Kidney epithelial cell (primary cell): ENCODE results near the gene PDE2A. TPM values are rescaled to one million over a fixed set of nuclear protein-coding genes. Genes with fewer than 3 reads are reported as not detected.

Source experiments
- DNase-seq: peaks from one replicate; pipeline ENCODE4 v3.0.0-alpha.2; 2010; ENCODE audit warnings: low read depth
- H3K27me3 ChIP-seq: 2 replicates; pipeline ENCODE4 v1.6.0; 2011; ENCODE audit warnings: low read length; ENCODE audit not compliant: control insufficient read depth, insufficient read depth
- H3K36me3 ChIP-seq: 2 replicates; pipeline ENCODE4 v1.5.1; 2011; ENCODE audit warnings: low read length; ENCODE audit not compliant: control insufficient read depth, insufficient read depth
- H3K4me3 ChIP-seq: 2 replicates; pipeline ENCODE4 v1.5.1; 2011; ENCODE audit warnings: low read depth, mild to moderate bottlenecking, control low read depth, low read length
- CTCF ChIP-seq: IDR thresholded peaks from 2 replicates; pipeline ENCODE4 v1.5.1; 2011; ENCODE audit warnings: mild to moderate bottlenecking, moderate library complexity, low read length, control low read depth, inconsistent platforms; ENCODE audit not compliant: insufficient read depth, poor library complexity, severe bottlenecking
- total RNA-seq: library from RNA; depleted of rRNA; stranded (reverse); fragments of >200 nt; gene quantifications from 2 replicates; pipeline ENCODE4 v1.2.3, GENCODE V29; 2015

The PDE2A gene
- total RNA-seq, 1 donor from 2014 or later: 4.3 TPM

DNA sequence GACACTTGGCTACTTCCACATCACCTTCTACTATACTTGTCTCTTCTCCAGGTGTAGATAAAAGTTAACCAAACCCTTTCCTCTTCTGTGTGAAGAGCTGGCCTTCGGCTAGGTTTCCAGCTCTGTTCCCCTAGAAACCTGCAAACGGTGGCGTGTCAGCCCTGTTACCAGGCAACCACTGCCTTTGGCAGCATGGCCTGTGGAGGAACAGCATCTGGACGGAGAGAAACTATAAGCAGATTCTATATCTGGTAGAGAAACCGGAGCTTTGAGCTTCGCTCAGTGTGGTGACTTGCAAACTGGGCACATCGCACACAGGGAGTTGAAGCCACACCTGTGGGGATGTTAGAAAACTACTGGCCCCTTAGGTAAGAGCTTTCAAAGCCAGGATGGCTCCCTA lies 42.1 kb upstream of the PDE2A start:
- no peaks in the 10 kb centered on the region for H3K27me3 ChIP-seq

GRCh38 chr11:72712841-72713240 lies 38.6 kb upstream of the PDE2A start:
- Histone ChIP-seq H3K36me3 (peaks cover under 1% of the 10 kb centered on the region), H3K4me3 (no peak overlapping the region), H3K27me3 (no peaks in the 10 kb centered on the region)
- DNase-seq: no peak
- no peak for TF ChIP-seq CTCF

More for the DNA sequence above, 42.1 kb upstream of the PDE2A start:
- Histone ChIP-seq H3K4me3 (no peak overlapping the region), H3K36me3 (peaks cover 1% of the 10 kb centered on the region)
- no peak for TF ChIP-seq CTCF
- no peak for DNase-seq

DNA sequence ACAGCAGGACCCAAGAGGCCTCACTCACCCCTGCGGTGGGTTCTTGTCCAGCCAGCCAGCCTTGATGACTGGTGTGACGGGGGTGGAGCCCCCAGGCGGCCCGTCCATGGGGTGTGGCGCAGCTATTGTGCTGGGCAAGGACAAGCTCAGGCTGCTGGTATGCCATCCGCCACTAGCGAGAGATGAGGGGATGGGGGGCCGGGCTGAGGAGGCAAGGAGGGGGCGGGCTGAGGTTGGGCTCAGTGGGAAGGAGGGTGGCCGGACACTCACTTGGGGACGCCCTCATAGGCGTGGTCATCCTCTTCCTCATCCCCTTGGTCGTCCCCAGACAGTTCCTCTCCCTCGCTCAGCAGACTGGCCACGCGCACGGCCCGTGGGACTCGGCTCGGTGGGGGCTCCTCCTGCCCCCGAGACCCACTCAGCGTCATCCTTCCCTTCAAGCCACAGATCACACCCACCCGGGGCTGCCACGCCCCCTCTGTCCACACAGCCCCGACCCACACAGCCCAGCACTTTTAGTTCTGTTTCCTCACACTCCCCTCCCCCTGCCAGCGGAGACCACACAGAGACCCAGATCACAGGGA lies 38.0 kb upstream of the PDE2A start:
- no peak for TF ChIP-seq CTCF
- Histone ChIP-seq H3K36me3 (no peaks in the 10 kb centered on the region), H3K27me3 (no peaks in the 10 kb centered on the region), H3K4me3 (no peak overlapping the region)
- no peak for DNase-seq

GRCh38 chr11:72711141-72711540 lies 36.9 kb upstream of the PDE2A start:
- Histone ChIP-seq H3K27me3 (no peaks in the 10 kb centered on the region), H3K4me3 (no peak overlapping the region), H3K36me3 (no peaks in the 10 kb centered on the region)
- TF ChIP-seq CTCF: no peak
- no peak for DNase-seq

DNA sequence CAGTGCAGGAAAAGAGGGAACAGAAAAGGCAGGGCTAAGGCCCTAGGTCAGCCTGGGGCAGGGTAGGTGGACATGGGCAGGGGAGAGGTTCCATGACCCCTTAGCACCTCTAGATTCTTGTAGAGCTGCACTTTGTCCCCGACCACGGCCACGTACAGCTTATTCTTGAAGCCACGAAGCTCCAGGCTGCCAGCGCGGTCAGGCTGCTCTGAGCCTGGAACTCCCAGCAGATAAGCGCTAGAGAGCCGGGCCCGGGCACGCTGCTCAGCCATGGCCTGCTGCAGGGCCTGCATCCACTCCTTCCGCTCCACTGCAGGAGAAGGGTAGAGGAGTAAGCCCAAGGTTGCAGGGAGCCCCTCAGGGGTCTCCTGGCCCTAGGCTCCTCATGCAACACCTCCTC lies 36.1 kb upstream of the PDE2A start:
- H3K36me3 ChIP-seq: no peaks in the 10 kb centered on the region
- H3K4me3 ChIP-seq: no peak overlapping the region
- no peaks in the 10 kb centered on the region for H3K27me3 ChIP-seq
- TF ChIP-seq CTCF: no peak
- no peak for DNase-seq
